ENCODE data around the gene PACSIN1.

PACSIN1 gene

DNA sequence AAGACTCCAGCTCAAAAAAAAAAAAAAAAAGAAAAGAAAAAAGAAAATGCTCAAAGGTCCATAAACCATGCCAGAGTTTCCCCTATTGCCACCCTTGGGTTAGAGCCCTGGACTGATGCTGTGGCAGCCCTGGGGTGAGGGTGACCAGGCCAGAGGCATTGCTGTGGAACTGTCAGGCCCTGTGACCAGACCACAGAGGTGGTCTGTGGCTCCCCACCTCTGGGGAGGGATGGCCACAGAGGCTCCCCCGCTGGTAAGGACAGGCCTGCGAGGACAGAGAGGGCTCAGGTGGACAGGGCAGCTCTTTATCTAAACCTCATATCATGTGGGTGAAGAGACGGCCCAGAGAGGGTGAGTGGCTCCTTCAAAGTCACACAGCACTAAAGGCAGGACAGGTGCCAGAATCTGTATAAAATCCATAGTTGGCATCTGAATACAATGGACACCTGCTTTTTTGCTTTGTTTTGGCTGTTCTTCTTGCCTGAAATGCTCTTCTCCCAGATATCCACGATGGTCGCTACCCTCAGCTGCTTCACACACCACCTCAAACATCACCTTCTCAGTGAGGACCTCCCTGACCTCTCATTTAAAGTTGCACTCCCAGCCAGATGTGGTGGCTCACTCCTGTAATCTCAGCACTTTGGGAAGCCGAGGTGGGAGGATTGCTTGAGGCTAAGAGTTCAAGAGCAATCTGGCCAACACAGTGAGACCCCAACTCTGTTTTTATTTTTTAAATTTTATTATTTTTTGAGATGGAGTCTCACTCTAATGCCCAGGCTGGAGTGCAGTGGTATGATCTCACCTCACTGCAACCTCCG is 112.8 kb downstream of the PACSIN1 start:
- DNase-seq: no peak

DNA sequence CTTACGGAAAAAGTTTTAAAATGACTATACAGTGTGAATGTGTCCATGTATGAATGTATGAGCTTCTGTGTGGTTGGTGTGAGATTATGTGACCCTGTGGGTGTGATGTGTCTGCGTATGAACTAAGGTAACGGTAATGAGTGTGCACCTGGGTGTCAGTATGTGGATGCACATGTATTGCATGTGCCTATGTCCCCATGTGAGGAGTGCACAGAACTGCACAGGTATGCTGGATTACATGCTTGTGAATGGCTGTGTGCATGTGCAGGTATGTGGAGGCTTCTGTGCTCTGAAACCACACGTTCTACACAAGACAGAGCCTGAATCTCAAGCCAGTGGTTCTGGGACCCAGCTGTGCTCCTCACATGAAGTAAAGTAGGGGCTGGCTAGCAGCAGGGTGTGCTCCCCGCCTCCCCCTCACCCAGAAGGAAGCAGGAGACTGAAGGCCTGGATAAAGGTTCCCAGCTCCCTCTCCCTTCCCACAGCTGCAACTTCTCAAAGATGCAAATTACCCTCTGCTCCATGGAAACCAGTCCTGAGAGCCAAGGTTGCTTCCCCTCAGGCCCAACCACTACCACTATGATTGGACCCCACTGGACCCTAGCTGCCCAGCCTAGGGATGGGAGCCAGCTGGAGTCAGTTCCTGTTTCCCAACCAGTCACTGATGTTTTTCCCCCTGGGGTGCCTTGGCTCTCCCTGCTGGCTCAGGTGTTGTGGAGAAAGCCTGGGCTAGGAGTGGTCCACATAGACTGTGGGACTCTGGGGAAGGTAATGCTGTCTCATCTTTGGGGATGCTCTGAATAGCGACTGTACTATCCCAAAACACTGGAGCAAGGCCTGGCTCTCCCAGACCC is 115.1 kb downstream of the PACSIN1 start:
- peak in 13 of 56 donors; percentile 6 to 31 (median 23) for DNase-seq

DNA sequence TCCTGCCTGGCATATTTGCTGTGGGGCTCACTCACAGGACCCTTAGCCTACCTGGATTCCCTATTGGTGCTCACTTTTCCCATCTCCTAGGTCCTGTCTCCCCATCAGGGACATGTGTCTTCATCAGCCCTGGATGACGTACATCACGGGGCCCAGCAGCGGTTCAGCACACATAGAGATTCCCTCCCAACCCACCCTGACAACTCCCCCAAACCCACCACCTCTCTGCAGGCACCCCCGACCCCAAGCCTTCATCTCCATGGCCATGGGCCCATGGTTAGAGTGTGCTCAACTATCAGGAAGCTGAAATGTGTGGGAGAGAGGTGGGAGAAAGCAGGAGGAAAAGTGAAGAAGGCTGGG is 115.7 kb downstream of the PACSIN1 start:
- no peak for DNase-seq

DNA sequence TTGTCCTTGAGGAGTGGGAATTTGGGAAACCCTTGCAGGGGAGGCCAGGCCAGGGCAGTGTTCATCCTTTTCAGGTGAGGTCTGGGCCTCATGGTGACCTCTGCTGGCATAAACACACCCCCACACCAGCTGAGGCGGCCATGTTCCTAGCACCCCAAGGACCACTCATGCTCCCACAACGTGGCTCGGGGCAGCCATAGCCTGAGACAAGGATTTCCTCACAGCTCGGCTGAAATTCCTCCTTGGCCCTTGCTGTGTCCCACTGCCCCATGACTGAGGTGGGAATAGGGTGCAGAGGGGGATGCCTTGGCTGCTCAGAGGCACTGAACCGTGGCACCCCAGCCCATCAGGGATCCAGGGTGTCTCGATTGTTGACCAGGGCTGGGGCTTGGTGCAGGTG is 117.6 kb downstream of the PACSIN1 start:
- no peak for DNase-seq

DNA sequence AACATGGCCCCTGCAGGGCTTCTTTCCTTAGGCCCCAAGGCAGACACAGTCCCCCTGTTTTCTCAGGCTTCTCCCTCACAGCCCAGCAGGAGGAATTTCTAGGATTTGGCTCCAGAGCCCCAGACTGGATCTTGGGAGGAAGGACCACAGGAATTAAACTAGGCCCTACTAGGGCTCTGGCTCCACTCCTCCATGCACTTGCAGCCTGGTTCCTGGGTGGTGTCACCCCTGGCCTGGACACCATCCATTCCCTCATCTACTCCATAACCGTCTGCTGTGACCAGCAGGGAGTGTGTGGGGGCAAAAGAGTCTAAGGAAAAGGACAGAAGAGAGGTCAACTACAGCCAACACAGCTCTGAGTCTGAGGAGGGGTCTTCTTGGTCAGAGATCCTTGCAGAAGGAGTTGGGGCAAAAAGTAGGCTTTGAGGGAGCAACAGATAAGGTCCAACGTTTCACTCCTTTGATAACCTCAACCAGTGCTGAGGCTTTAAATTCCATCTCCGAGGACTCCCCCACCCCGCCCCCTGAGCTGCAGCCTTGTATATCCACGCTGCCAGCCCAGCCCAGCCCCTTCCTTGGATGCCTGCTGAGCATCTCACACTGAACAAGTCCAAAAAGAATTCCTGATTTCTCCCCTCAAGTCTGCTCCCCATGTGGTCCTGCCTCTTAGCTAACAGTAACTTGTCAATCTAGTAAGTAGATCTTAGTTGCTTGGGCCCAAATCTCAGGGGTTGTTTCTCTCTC is 118.2 kb downstream of the PACSIN1 start:
- no peak for DNase-seq

DNA sequence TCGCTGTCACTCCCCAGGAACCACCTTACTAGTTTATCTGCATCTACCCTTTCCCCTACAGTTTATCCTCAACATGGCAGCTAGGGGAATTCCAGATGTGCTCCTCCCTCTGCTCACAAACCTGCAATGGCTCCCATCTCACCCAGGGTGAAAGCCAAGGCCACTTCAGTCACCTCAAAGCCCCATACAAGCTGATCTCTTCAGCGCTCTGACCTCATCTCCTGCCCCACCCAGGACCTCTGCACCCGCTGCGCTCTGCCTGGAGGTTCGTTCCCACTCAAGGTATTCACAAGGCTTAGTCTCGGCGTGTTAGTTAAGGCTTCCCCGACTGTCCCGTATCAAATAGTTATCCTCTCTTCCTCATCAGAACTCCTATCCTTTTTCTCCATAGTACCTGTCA is 118.8 kb downstream of the PACSIN1 start:
- no peak for DNase-seq
